ENCODE results near the gene ZBTB16.

The ZBTB16 gene

DNA sequence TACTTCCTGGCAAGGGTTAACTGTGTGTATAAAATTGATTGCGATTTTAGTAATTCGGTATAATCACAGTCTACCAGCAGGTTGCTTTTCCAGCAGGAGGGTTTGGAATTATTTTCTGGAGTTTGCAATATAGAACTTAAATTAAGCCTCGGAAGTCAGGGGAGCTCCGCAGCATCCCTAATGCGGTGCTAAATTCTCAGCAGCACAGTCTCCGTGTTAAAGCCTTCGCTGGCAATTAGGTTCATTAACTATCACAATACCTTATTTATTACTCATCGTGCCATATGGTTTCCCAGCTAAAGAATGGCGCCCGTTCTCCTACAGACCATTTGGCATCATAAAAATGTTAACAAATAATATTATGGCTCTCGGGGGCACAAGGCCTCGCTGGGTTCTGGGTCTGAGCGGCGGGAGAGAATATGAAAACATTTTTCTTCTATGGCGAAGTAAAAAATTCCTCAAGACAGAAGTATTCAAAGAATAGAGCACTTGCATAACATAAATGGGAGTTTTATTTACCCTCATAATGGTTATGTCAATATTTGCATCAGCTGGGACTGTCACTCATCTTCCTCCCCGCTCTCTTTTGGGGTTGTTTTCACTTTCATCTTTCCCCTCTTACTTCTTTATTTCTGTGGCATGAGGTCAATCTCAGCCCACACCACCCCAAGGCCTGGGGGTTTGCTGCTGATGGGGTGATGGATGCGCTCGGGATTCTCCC, 28.1 kb upstream of the ZBTB16 start:
- Histone ChIP-seq H3K4me2 (ENCODE audit: low read depth, low read length) (no peak overlapping the region), H3K9me2 (replicated peaks; ENCODE audit: insufficient read depth, low read length) (no peaks in the 10 kb centered on the region), H2AFZ (ENCODE audit: low read length) (no peak overlapping the region), H3K27ac (ENCODE audit: low read length) (no peak overlapping the region), H3K9me3 (replicated peaks; ENCODE audit: insufficient read depth, low read length) (no peaks in the 10 kb centered on the region), H3F3A (ENCODE audit: insufficient read depth, low read length) (no peaks in the 10 kb centered on the region), H3K79me2 (ENCODE audit: low read length) (no peaks in the 10 kb centered on the region), H3K4me1 (ENCODE audit: low read length) (no peaks in the 10 kb centered on the region), H4K20me1 (ENCODE audit: insufficient read depth, low read length) (no peaks in the 10 kb centered on the region), H3K4me3 (ENCODE audit: low read length) (no peak overlapping the region), H3K27me3 (replicated peaks; ENCODE audit: insufficient read depth, low read length) (no peaks in the 10 kb centered on the region), H3K36me3 (replicated peaks; ENCODE audit: insufficient read depth, low read length) (no peaks in the 10 kb centered on the region), H3K9ac (ENCODE audit: low read length) (no peak overlapping the region)
- TF ChIP-seq EZH2phosphoT487 (IDR thresholded peaks at IDR 0.05; ENCODE audit: low read length) (no peak), EZH2 (optimal IDR thresholded peaks at IDR 0.05; ENCODE audit: low read depth, low read length) (no peak)
- TF ChIP-seq, protein P1, sequence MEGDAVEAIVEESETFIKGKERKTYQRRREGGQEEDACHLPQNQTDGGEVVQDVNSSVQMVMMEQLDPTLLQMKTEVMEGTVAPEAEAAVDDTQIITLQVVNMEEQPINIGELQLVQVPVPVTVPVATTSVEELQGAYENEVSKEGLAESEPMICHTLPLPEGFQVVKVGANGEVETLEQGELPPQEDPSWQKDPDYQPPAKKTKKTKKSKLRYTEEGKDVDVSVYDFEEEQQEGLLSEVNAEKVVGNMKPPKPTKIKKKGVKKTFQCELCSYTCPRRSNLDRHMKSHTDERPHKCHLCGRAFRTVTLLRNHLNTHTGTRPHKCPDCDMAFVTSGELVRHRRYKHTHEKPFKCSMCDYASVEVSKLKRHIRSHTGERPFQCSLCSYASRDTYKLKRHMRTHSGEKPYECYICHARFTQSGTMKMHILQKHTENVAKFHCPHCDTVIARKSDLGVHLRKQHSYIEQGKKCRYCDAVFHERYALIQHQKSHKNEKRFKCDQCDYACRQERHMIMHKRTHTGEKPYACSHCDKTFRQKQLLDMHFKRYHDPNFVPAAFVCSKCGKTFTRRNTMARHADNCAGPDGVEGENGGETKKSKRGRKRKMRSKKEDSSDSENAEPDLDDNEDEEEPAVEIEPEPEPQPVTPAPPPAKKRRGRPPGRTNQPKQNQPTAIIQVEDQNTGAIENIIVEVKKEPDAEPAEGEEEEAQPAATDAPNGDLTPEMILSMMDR (IDR thresholded peaks at IDR 0.05; ENCODE audit: low read length) = no peak
- DNase-seq = no peak

- Histone ChIP-seq H3K27ac (ENCODE audit: low read length) (no peak overlapping the region), H3K4me3 (ENCODE audit: low read length) (no peak overlapping the region), H3F3A (ENCODE audit: insufficient read depth, low read length) (no peaks in the 10 kb centered on the region), H2AFZ (ENCODE audit: low read length) (no peak overlapping the region), H3K9me3 (replicated peaks; ENCODE audit: insufficient read depth, low read length) (no peaks in the 10 kb centered on the region), H3K4me2 (ENCODE audit: low read depth, low read length) (no peak overlapping the region), H3K27me3 (replicated peaks; ENCODE audit: insufficient read depth, low read length) (no peaks in the 10 kb centered on the region), H3K36me3 (replicated peaks; ENCODE audit: insufficient read depth, low read length) (no peaks in the 10 kb centered on the region), H3K9me2 (replicated peaks; ENCODE audit: insufficient read depth, low read length) (no peaks in the 10 kb centered on the region), H3K9ac (ENCODE audit: low read length) (no peak overlapping the region), H3K79me2 (ENCODE audit: low read length) (no peaks in the 10 kb centered on the region), H3K4me1 (ENCODE audit: low read length) (no peaks in the 10 kb centered on the region), H4K20me1 (ENCODE audit: insufficient read depth, low read length) (no peaks in the 10 kb centered on the region)
- TF ChIP-seq EZH2 (optimal IDR thresholded peaks at IDR 0.05; ENCODE audit: low read depth, low read length) (no peak), EZH2phosphoT487 (IDR thresholded peaks at IDR 0.05; ENCODE audit: low read length) (no peak)
- TF ChIP-seq, protein P1 (IDR thresholded peaks at IDR 0.05; ENCODE audit: low read length) = no peak
- DNase-seq = no peak
These were observed 27.6 kb upstream of the ZBTB16 start for GRCh38 chr11:114031967-114032320.

GRCh38 chr11:114033066-114033465, 26.4 kb upstream of the ZBTB16 start:
- H3K36me3 ChIP-seq (replicated peaks; ENCODE audit: insufficient read depth, low read length) = no peaks in the 10 kb centered on the region
- no peak for DNase-seq
- no peaks in the 10 kb centered on the region for H3K9me2 ChIP-seq (replicated peaks; ENCODE audit: insufficient read depth, low read length)
- no peak overlapping the region for H3K27ac ChIP-seq (ENCODE audit: low read length)
- no peak overlapping the region for H2AFZ ChIP-seq (ENCODE audit: low read length)
- H3K9me3 ChIP-seq (replicated peaks; ENCODE audit: insufficient read depth, low read length) = no peaks in the 10 kb centered on the region
- no peaks in the 10 kb centered on the region for H3F3A ChIP-seq (ENCODE audit: insufficient read depth, low read length)
- no peaks in the 10 kb centered on the region for H3K79me2 ChIP-seq (ENCODE audit: low read length)
- TF ChIP-seq EZH2 (optimal IDR thresholded peaks at IDR 0.05; ENCODE audit: low read depth, low read length) = no peak
- TF ChIP-seq, protein P1 (IDR thresholded peaks at IDR 0.05; ENCODE audit: low read length) = no peak
- H4K20me1 ChIP-seq (ENCODE audit: insufficient read depth, low read length) = no peaks in the 10 kb centered on the region
- no peak overlapping the region for H3K4me2 ChIP-seq (ENCODE audit: low read depth, low read length)
- no peaks in the 10 kb centered on the region for H3K4me1 ChIP-seq (ENCODE audit: low read length)
- H3K9ac ChIP-seq (ENCODE audit: low read length) = no peak overlapping the region
- no peaks in the 10 kb centered on the region for H3K27me3 ChIP-seq (replicated peaks; ENCODE audit: insufficient read depth, low read length)
- H3K4me3 ChIP-seq (ENCODE audit: low read length) = no peak overlapping the region

Data from MM.1S (cell line).